Subcutaneous abdominal adipose tissue (tissue), 5 donors: ENCODE data around the gene KDM7A.
"Not testable (repeated sequence)": the region's sequence is repeated elsewhere in the genome, so short reads cannot be mapped to it uniquely, and the experiment has no call there.

Experiments used
- H3K27ac ChIP-seq: one replicate; pipeline ENCODE4 v1.7.0; 2013; ENCODE audit warnings: low read depth, mild to moderate bottlenecking, inconsistent platforms, low read length, moderate library complexity
- H3K27me3 ChIP-seq, 5 donors: one replicate each; pipeline ENCODE4 v1.7.0; 2013; ENCODE audit warnings: low read length in 5 of 5, inconsistent platforms in 1 of 5; ENCODE audit not compliant: control insufficient read depth in 5 of 5, insufficient read depth in 4 of 5
- H3K36me3 ChIP-seq, 5 donors: one replicate each; pipeline ENCODE4 v1.7.0; 2013; ENCODE audit warnings: low read length in 5 of 5; ENCODE audit not compliant: control insufficient read depth in 5 of 5, insufficient read depth in 5 of 5
- H3K4me1 ChIP-seq, 5 donors: one replicate each; pipeline ENCODE4 v1.7.0; 2013; ENCODE audit warnings: low read length in 5 of 5, mild to moderate bottlenecking in 3 of 5, moderate library complexity in 1 of 5; ENCODE audit not compliant: control insufficient read depth in 5 of 5, insufficient read depth in 5 of 5
- H3K4me3 ChIP-seq, 5 donors: one replicate each; pipeline ENCODE4 v1.7.0; 2013; ENCODE audit warnings: low read length in 5 of 5, low read depth in 1 of 5
- H3K9ac ChIP-seq, 5 donors: one replicate each; pipeline ENCODE4 v1.7.0; 2013; ENCODE audit warnings: low read length in 5 of 5, mild to moderate bottlenecking in 4 of 5, moderate library complexity in 3 of 5
- H3K9me3 ChIP-seq, 5 donors: one replicate each; pipeline ENCODE4 v1.7.0; 2013; ENCODE audit warnings: low read length in 5 of 5; ENCODE audit not compliant: control insufficient read depth in 5 of 5
- donor health status: healthy.
- donor health status: healthy.
- donor health status: healthy.
- donor health status: healthy.
- donor health status: healthy.

The KDM7A gene

DNA sequence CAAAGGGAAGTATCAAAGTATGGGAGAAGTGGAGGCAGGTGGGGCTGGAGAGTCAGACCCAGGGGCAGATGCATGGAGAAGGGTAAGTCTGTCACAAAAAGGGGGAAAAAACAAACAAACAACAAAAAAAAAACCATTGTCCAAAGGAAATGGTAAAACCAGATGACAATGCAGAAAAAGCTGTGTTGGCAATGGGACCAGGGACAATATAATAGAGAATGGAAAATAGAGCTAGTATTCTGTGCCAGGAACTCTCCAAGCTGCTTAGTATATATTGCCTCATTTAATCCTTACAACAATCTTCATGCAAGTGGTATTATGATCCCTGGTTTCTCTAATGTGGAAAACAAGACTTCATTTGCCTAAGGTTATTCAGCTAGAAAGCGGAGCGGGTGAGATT lies 13.1 kb upstream of the KDM7A start:
- Histone ChIP-seq H3K27me3 (no peaks in the 10 kb centered on the region), H3K4me1 (peaks cover 0 to 19% (median 4%) of the 10 kb centered on the region in 5 donors), H3K9ac (no peak overlapping the region), H3K27ac (no peak overlapping the region), H3K36me3 (no peaks in the 10 kb centered on the region), H3K4me3 (no peak overlapping the region), H3K9me3 (no peaks in the 10 kb centered on the region)

DNA sequence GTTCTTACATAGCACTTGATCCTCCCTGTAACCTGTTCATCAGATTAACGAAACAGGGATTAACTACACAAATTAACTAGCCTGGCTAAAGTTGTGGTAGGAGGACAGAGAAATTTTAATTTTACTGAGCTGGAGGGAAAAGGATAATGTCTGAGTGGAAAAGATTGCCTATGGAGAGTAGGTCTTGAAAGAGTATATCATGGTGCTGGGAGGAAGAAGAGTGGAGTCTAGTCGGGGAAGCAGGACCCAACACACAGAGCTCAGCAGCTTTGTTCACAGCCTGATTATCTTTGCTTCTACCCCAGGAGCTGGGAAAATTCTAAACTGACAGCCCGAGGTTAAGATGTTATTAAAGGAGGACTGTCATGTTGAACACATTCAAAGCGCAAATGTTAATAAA lies 6.1 kb upstream of the KDM7A start:
- Histone ChIP-seq H3K27ac (no peak overlapping the region), H3K4me3 (no peak overlapping the region), H3K27me3 (peaks cover 0 to 6% (median 0%) of the 10 kb centered on the region in 5 donors), H3K4me1 (peaks cover 0 to 12% (median 5%) of the 10 kb centered on the region in 5 donors), H3K36me3 (no peaks in the 10 kb centered on the region), H3K9ac (no peak overlapping the region), H3K9me3 (no peaks in the 10 kb centered on the region)

DNA sequence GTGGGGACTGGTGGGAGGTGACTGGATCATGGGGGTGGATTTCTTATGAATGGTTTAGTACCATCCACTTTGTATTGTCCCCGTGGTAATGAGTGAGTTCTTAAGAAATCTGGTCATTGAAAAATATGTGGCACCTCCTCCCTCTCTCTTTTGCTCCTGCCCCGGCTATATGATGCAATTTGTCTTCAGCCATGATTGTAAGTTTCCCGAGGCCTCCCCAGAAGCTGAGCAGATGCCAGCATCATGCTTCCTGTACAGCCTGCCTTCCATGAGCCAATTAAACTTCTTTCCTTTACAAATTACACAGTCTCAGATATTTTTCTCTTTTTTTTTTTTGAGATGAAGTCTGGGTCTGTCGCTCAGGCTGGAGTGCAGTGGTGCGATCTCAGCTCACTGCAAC lies 2.6 kb upstream of the KDM7A start:
- Histone ChIP-seq H3K27me3 (peaks cover 0 to 6% (median 0%) of the 10 kb centered on the region in 5 donors), H3K27ac (no peak overlapping the region), H3K4me1 (peaks cover 2 to 24% (median 13%) of the 10 kb centered on the region in 5 donors), H3K36me3 (no peaks in the 10 kb centered on the region), H3K9me3 (no peaks in the 10 kb centered on the region), H3K4me3 (no peak overlapping the region), H3K9ac (no peak overlapping the region)

DNA sequence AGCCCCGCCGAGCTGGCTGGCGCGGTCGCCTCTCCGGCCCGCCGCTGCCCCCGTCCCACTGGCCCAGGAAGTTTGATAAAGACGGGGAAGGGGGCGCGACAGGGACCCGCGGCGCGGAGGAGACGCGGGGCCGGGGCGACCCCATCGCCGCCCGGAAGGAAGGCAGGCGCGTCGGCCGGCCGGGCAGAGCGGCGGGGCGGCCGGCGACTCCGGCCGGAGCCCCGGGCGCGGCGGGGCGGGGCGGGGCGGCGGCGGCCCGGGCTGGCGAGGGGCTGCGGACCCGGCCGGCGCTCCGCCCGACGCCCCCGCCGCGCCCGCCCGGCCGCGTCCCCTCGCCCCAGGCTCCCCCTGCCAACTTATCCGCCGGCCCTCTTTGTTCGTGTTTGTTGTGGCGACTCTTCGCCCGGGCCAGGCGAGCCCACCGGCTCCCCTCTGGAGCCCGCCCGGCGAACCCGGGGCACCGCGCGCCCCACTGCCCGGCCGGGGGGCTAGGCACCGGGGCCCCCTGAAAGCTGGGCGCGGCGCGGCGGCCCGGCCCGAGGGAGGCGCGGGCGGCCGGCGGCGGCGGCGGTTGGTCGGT lies 571 bp downstream of the KDM7A start:
- Histone ChIP-seq H3K9ac (peak overlapping the region in 4 of 5 donors; percentile 76 to 94 (median 88)), H3K27ac (peak overlapping the region; percentile 95), H3K9me3 (no peaks in the 10 kb centered on the region), H3K4me1 (peaks cover 2 to 25% (median 13%) of the 10 kb centered on the region in 5 donors), H3K36me3 (no peaks in the 10 kb centered on the region), H3K4me3 (peak overlapping the region in 4 of 5 donors; percentile 66 to 81 (median 72)), H3K27me3 (no peaks in the 10 kb centered on the region)

DNA sequence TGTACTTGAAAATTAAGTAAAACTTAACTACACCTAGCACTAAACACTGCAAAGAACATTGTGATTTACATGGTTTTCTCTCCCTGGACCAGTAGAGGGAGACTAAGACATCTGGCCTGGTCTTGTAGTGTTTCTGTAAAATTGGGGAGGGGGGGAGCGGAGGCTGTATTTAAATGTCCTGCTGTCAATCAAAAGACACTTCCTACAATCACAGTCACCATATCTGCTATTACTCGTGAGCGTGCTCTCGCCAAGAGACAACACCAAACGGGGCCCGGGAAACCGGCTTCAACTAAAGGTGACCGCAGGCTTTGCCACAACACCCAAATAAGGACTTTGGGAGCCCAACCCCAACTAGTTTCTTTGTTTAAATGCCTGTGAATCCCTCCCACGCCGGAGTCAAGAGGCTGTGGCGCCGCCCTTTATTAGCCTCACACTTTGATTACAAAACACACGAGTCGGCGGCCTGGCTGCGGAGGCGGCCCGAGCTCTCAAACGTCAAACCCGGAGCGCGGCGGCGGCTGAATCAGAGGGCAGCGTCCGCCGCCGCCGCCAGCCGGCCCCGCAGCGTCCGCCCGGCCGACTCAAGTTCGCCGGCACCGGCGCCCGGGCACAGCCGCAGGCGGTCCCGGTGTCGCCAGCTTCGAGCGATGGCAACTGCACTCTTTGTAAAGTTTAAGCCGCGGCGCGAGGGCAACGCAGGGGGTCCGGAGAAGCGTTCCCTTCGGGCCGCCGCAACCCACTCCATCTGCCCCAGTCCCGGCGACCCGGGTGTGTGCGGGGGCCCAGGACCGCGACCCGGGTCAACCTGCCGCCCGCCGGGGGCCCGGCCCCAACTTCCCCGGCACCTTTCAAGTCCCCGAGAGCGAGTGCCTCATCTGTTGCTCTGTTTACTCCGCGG lies 1.3 kb downstream of the KDM7A start:
- Histone ChIP-seq H3K9me3 (no peaks in the 10 kb centered on the region), H3K36me3 (peaks cover 0 to 3% (median 0%) of the 10 kb centered on the region in 5 donors), H3K27me3 (no peaks in the 10 kb centered on the region), H3K4me3 (peak overlapping the region; percentile 66 to 81 (median 73)), H3K4me1 (peaks cover 2 to 30% (median 16%) of the 10 kb centered on the region in 5 donors), H3K9ac (peak overlapping the region; percentile 76 to 94 (median 84)), H3K27ac (peak overlapping the region; percentile 95)

DNA sequence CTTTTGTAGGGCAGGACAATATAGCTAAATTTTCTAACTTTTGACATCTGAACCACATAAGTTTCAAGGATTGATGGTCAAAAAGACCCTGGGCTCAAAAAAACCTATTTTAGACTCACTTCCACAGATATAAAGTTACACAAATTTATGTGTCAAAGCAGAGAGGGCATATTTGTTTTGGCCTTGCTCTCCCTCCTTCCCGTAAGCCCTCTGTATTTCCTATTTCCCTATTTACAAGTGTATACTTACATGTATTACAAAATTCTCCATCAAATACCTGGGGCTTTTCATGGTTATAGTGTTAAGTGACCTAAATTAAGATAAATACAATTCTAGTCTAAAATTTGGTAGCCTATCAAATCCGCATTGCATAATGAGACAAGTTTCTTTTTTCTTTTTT lies 2.6 kb downstream of the KDM7A start:
- peaks cover 2 to 33% (median 16%) of the 10 kb centered on the region in 5 donors for H3K4me1 ChIP-seq
- H3K27ac ChIP-seq: no peak overlapping the region
- no peak overlapping the region for H3K9ac ChIP-seq
- H3K27me3 ChIP-seq: no peaks in the 10 kb centered on the region
- H3K36me3 ChIP-seq: peaks cover 0 to 3% (median 0%) of the 10 kb centered on the region in 5 donors
- no peak overlapping the region for H3K4me3 ChIP-seq
- H3K9me3 ChIP-seq: no peaks in the 10 kb centered on the region

DNA sequence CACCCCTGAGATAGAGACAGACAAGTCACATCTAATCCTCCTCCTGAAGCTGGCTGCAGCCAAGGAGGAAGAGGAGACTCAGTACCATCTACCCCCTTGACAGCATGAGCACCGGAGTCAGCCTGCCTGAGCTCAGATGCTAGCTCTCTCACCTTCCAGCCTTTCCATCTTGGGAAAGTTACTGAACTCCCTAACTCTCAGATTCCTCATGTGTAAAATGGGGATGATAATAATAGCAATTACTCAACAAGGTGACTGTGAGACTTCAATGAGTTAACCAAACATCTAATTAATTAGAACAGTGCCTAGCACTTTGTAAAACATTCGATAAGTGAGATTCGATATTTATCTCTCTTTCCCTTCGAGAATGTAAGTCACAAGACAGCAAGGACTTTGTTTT lies 6.4 kb downstream of the KDM7A start:
- Histone ChIP-seq H3K9ac (no peak overlapping the region), H3K27me3 (no peaks in the 10 kb centered on the region), H3K4me3 (no peak overlapping the region), H3K27ac (no peak overlapping the region), H3K4me1 (peaks cover 0 to 30% (median 8%) of the 10 kb centered on the region in 5 donors), H3K9me3 (no peaks in the 10 kb centered on the region), H3K36me3 (peaks cover 0 to 3% (median 0%) of the 10 kb centered on the region in 5 donors)

DNA sequence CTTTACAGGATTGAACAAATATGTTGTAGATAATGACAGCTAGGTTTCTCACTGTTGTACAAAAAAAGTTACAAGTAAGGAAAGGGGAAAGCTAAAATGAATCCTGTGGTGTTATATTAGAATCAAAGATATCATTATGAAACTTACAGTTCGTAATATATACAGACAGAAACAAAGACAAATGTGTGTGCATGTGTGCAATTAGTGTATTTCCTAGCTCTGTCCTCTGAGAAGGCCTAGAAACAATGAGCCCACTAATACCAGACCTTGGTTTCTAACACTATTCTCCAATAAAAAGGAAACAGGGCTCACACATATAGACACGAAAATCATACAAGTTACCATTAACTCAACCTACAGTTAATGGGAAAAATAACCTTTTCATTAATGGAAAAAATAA lies 8.0 kb downstream of the KDM7A start:
- no peak overlapping the region for H3K27ac ChIP-seq
- no peak overlapping the region for H3K4me3 ChIP-seq
- H3K36me3 ChIP-seq: peaks cover 0 to 3% (median 0%) of the 10 kb centered on the region in 5 donors
- no peak overlapping the region for H3K9ac ChIP-seq
- peaks cover 0 to 21% (median 3%) of the 10 kb centered on the region in 5 donors for H3K4me1 ChIP-seq
- H3K27me3 ChIP-seq: no peaks in the 10 kb centered on the region
- no peaks in the 10 kb centered on the region for H3K9me3 ChIP-seq

DNA sequence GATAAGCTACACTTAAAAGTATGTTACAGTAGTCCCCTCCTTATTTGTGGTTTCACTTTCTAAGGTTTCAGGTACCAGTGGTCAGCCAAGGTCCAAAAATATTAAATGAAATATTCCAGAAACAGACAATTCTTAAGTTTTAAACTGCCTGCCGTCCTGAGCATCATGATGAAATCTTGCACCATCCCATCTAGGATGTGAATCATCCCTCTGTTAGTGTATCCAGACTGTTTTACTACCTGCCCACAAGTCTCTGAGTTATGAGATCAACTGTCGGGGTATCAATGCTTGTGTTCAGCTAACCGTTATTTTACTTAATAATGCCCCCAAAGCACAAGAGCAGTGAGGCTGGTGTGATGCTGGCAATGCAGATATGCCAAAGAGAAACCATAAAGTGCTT lies 11.4 kb downstream of the KDM7A start:
- H3K4me1 ChIP-seq: peaks cover 0 to 10% (median 3%) of the 10 kb centered on the region in 5 donors
- H3K4me3 ChIP-seq: no peak overlapping the region
- H3K9me3 ChIP-seq: no peaks in the 10 kb centered on the region
- H3K9ac ChIP-seq: no peak overlapping the region
- peaks cover 0 to under 1% (median 0%) of the 10 kb centered on the region in 5 donors for H3K36me3 ChIP-seq
- H3K27ac ChIP-seq: no peak overlapping the region
- no peaks in the 10 kb centered on the region for H3K27me3 ChIP-seq

DNA sequence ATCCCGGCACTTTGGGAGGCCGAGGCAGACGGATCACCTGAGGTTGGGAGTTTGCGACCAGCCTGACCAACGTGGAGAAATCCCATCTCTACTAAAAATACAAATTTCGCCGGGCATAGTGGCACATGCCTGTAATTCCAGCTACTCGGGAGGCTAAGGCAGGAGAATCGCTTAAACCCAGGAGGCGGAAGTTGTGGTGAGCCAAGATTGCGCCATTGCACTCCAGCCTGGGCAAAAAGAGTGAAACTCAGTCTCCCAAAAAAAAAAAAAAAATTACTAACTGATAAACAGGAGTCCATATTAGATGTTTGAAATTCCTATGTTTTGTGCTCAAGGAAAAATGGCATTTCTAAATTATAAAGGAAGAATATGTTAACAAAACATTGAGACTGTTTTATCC lies 14.7 kb downstream of the KDM7A start:
- not testable (repeated sequence) for H3K27me3 ChIP-seq, H3K9me3 ChIP-seq, H3K36me3 ChIP-seq, H3K4me3 ChIP-seq, H3K27ac ChIP-seq, H3K9ac ChIP-seq
- peaks cover 0 to 11% (median 3%) of the 10 kb centered on the region in 5 donors for H3K4me1 ChIP-seq
